Ovary (tissue), 9 donors: Measurements from ENCODE around the gene LRP1B. TPM values are rescaled to one million over a fixed set of nuclear protein-coding genes. Genes with fewer than 3 reads are reported as not detected.

Source experiments
- DNase-seq, 5 donors: peaks; one replicate each; pipeline ENCODE4 v3.0.0-alpha.2; 2019 to 2020
- H3K27ac ChIP-seq, 2 donors: fragments of 200-600 bp; one replicate each; pipeline versions ENCODE4 v1.5.1 to v1.8.0; 2019 to 2022
- H3K27me3 ChIP-seq: fragments of 200-600 bp; one replicate; pipeline ENCODE4 v1.8.0; 2022
- H3K36me3 ChIP-seq: fragments of 200-600 bp; sonication (generic); one replicate; pipeline ENCODE4 v1.5.1; 2019
- H3K4me1 ChIP-seq: one replicate; pipeline ENCODE4 v1.8.1; 2013; ENCODE audit warnings: mild to moderate bottlenecking, moderate library complexity; ENCODE audit not compliant: insufficient read depth
- H3K4me3 ChIP-seq: fragments of 200-600 bp; sonication (generic); one replicate; pipeline ENCODE4 v1.5.1; 2017
- H3K9me3 ChIP-seq, 2 donors: fragments of 200-600 bp in 1 of 2; sonication (generic) in 1 of 2; one replicate each; pipeline versions ENCODE4 v1.5.1 to v1.8.1; 2013 to 2019; ENCODE audit warnings: mild to moderate bottlenecking in 1 of 2, moderate library complexity in 1 of 2
- EP300 ChIP-seq: sonication (generic); formaldehyde crosslinking; IDR thresholded peaks from one replicate; pipeline ENCODE4 v1.6.1; 2017; ENCODE audit warnings: antibody characterized with exemption
- POLR2A ChIP-seq: fragments of 450-650 bp; IDR thresholded peaks from one replicate; pipeline ENCODE4 v1.6.1; 2017; ENCODE audit warnings: antibody characterized with exemption, mild to moderate bottlenecking, moderate library complexity
- WGBS, 3 donors: extraction: QIAGEN DNeasy Blood & Tissue Kit in 1 of 3; methylation state at CpG; one replicate each; pipeline versions ENCODE4 v1.1.5 to v1.1.7; 2013 to 2017; 5-methylcytosine and 5-hydroxymethylcytosine counted together
- intact Hi-C, 4 donors: fragments of 100-400 bp; cut with DNase I; formaldehyde crosslinking; loops; one replicate each; pipeline versions ENCODE4 v1.11.0 to v1.15.1; 2022 to 2023
- polyA plus RNA-seq, 2 donors: library from polyadenylated mRNA; stranded (reverse); fragments of 200-250 nt in 1 of 2; fragments of 350-450 nt in 1 of 2; fragmentation: Illumina TruSeq in 1 of 2; extraction: RNeasy Lipid Tissue Mini Kit (QIAGEN cat#74804) in 1 of 2; gene quantifications; one replicate each; pipeline ENCODE4 v1.2.3, GENCODE V29; 2013 to 2014
- total RNA-seq, 7 donors: library from RNA; depleted of rRNA in 2 of 7; stranded (reverse); fragments of >200 nt in 2 of 7; fragmentation: NEBNext Ultra II Directional in 3 of 7; extraction: Animal tissue kit (Norgen Biotek cat#: 25700) in 3 of 7; gene quantifications; one replicate each; pipeline versions ENCODE4 v1.1.0 to v1.2.4, GENCODE V29; 2016 to 2023
- TF ChIP-seq, protein P1 (sequence below), 3 donors: fragments of 450-650 bp in 2 of 3; fragments of 200-600 bp in 1 of 3; IDR thresholded peaks; one replicate each; pipeline versions ENCODE4 v1.5.1 to v1.8.0; 2016 to 2022; ENCODE audit warnings: antibody characterized with exemption in 3 of 3, mild to moderate bottlenecking in 1 of 3
- donor health status: DM: no; HTN: no; CAD: no; lungs with moderate emphysema.
- donor health status: DM: no; HTN: no; CAD: no.
- donor health status: Bipolar disorder and iron deficiency.
- donor health status: DM: yes; HTN: yes; CAD: no.
- donor health status: DM: no; HTN: no; CAD: no.
- donor health status: DM: yes; HTN: yes; CAD: no.

The LRP1B gene
- total and polyA plus RNA-seq, 9 donors: 0.08 to 2.6 (median 0.37) TPM

DNA sequence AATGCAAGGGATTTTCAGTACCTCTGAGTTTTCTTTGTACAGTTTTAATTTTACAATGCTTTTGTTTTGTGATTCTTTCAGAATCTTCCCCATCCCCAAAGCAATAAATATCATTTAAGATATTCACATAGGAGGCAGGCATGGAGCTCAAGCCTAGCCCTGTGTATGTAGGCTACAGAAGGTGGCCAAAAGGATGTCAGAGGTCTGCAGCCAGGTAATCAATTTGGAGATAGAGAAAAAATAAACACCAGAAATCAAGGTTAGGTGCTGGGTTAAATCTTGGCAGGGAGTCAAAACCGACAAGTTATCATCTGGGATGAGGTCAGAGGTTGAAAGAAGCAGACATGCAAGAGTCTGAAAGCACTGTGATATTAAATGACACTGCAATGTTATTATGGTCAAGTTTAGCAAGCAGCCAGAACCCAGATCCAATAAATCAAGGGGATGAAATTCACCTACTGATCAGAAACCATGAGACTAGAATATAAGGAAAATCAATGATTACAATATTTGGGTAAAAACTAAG is 45.1 kb upstream of the LRP1B start:
- TF ChIP-seq EP300: no peak
- TF ChIP-seq, protein P1, sequence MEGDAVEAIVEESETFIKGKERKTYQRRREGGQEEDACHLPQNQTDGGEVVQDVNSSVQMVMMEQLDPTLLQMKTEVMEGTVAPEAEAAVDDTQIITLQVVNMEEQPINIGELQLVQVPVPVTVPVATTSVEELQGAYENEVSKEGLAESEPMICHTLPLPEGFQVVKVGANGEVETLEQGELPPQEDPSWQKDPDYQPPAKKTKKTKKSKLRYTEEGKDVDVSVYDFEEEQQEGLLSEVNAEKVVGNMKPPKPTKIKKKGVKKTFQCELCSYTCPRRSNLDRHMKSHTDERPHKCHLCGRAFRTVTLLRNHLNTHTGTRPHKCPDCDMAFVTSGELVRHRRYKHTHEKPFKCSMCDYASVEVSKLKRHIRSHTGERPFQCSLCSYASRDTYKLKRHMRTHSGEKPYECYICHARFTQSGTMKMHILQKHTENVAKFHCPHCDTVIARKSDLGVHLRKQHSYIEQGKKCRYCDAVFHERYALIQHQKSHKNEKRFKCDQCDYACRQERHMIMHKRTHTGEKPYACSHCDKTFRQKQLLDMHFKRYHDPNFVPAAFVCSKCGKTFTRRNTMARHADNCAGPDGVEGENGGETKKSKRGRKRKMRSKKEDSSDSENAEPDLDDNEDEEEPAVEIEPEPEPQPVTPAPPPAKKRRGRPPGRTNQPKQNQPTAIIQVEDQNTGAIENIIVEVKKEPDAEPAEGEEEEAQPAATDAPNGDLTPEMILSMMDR (IDR thresholded peaks at IDR 0.05): no peak
- no peak for TF ChIP-seq POLR2A
- H3K9me3 ChIP-seq: no peaks in the 10 kb centered on the region
- WGBS, 3 donors: 3 to 11% (median 6%) methylated on average over 1 of the region's 1 CpG
- H3K4me3 ChIP-seq: no peak overlapping the region
- H3K36me3 ChIP-seq: no peaks in the 10 kb centered on the region
- no peaks in the 10 kb centered on the region for H3K27me3 ChIP-seq
- intact Hi-C loops: no loop called here
- H3K4me1 ChIP-seq: no peaks in the 10 kb centered on the region
- no peak overlapping the region for H3K27ac ChIP-seq
- DNase-seq: no peak

DNA sequence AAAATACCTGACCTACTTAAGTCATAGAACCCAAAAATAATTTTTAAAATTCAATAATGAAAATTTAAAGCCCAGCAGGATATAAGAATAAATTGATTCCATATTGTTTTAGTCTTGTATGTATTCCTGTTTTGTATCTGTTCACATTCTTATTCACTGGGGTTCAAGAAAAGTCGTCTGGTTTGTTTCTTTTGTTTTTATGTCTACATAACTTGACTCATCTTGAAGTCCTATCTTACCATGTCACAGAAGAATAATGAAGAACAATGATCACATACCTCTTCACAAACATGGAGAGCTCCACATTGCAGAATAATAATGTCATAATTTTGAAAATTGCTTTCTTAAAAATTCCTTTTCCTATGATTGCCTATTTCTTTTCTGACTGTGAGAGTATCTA is 43.4 kb upstream of the LRP1B start:
- intact Hi-C loops: no loop called here
- Histone ChIP-seq H3K27me3 (no peaks in the 10 kb centered on the region), H3K27ac (no peak overlapping the region), H3K36me3 (no peaks in the 10 kb centered on the region), H3K4me3 (no peak overlapping the region), H3K9me3 (no peaks in the 10 kb centered on the region), H3K4me1 (no peaks in the 10 kb centered on the region)
- WGBS, 3 donors: 29 to 39% (median 38%) methylated on average over 1 of the region's 1 CpG
- TF ChIP-seq, protein P1 (IDR thresholded peaks at IDR 0.05): no peak
- TF ChIP-seq EP300 (no peak), POLR2A (no peak)
- no peak for DNase-seq

DNA sequence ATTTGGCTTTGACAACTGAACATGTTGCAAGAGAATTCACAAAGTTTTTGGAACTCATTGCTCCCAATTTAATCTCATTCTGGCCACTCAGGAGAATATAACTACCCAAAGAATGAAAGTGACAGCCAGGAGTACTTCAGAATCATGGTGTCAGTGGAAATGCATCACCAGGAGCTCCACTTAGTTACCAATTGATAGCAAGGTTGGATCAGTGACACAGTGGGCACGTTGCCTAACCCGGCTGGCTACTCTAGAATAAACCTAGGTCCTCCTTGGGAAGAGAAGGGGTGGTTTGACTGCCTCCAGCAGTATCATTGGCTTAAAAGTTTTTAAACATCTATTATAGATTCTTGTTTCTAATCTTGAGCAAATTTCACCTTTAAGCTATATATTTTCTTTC is 40.0 kb upstream of the LRP1B start:
- Histone ChIP-seq H3K27ac (no peak overlapping the region), H3K9me3 (no peaks in the 10 kb centered on the region), H3K36me3 (no peaks in the 10 kb centered on the region), H3K4me3 (no peak overlapping the region), H3K4me1 (no peaks in the 10 kb centered on the region), H3K27me3 (no peaks in the 10 kb centered on the region)
- DNase-seq: no peak
- WGBS, 3 donors: 60 to 75% (median 66%) methylated on average over 2 of the region's 2 CpGs
- TF ChIP-seq EP300: no peak
- TF ChIP-seq POLR2A: no peak
- TF ChIP-seq, protein P1 (IDR thresholded peaks at IDR 0.05): no peak
- intact Hi-C loops: loop anchor here in 1 of 4 donors (1.0 kb wide), 1 partner anchor 20 kb away; no protein-coding TSS in a partner anchor

DNA sequence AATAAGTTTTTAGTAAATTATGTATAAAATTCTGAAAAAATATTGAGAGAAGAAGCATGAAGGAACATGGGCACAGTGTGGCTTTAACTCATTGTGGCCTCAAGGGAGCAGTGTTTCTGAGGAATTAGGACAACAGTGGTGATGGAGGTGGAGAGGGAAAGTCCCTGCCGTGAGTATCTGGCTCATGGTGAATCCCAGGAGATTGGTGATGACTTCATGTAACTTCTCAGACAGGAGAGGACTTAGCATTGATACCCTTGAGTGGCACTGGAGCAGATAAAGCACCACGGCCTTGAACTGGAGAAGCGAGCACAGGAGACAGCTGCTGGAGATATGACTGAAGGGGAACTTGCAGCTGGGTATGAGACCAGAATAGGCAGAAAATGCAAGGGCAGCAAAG is 35.0 kb upstream of the LRP1B start:
- Histone ChIP-seq H3K27ac (no peak overlapping the region), H3K27me3 (no peaks in the 10 kb centered on the region), H3K4me1 (no peaks in the 10 kb centered on the region), H3K36me3 (no peaks in the 10 kb centered on the region), H3K9me3 (no peaks in the 10 kb centered on the region), H3K4me3 (no peak overlapping the region)
- 29 to 46% (median 31%) methylated on average over 3 of the region's 3 CpGs for WGBS, 3 donors
- DNase-seq: no peak
- no peak for TF ChIP-seq POLR2A
- no peak for TF ChIP-seq EP300
- TF ChIP-seq, protein P1 (IDR thresholded peaks at IDR 0.05): no peak
- intact Hi-C loops: no loop called here
